SK-N-SH (cell line): ENCODE data around the gene CHD5.
A peak's percentile ranks its signal among the peaks of the same experiment; 100 is the strongest.

ENCODE experiments used
- POLR2AphosphoS5 ChIP-seq: IDR thresholded peaks from 2 replicates; pipeline ENCODE4 v1.6.1; 2012; ENCODE audit warnings: low read depth, low read length
- TF ChIP-seq, protein P1 (sequence below): fragments of 200-600 bp; sonication (generic); IDR thresholded peaks from 2 replicates; pipeline ENCODE4 v1.6.1; 2017; ENCODE audit warnings: antibody characterized with exemption, mild to moderate bottlenecking, moderate library complexity

GRCh38 chr1:6199298-6200187, 19.4 kb upstream of the CHD5 start, which contains the start of gene RPL22:
- TF ChIP-seq POLR2AphosphoS5, result peak; percentile 86
- TF ChIP-seq, protein P1, sequence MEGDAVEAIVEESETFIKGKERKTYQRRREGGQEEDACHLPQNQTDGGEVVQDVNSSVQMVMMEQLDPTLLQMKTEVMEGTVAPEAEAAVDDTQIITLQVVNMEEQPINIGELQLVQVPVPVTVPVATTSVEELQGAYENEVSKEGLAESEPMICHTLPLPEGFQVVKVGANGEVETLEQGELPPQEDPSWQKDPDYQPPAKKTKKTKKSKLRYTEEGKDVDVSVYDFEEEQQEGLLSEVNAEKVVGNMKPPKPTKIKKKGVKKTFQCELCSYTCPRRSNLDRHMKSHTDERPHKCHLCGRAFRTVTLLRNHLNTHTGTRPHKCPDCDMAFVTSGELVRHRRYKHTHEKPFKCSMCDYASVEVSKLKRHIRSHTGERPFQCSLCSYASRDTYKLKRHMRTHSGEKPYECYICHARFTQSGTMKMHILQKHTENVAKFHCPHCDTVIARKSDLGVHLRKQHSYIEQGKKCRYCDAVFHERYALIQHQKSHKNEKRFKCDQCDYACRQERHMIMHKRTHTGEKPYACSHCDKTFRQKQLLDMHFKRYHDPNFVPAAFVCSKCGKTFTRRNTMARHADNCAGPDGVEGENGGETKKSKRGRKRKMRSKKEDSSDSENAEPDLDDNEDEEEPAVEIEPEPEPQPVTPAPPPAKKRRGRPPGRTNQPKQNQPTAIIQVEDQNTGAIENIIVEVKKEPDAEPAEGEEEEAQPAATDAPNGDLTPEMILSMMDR, result no peak
